Measurements from ENCODE around the gene CASP2. TPM values are rescaled to one million over a fixed set of nuclear protein-coding genes. Genes with fewer than 3 reads are reported as not detected.

The CASP2 gene
- total RNA-seq, 1 experiment from 2014 or later = 64.1 TPM

DNA sequence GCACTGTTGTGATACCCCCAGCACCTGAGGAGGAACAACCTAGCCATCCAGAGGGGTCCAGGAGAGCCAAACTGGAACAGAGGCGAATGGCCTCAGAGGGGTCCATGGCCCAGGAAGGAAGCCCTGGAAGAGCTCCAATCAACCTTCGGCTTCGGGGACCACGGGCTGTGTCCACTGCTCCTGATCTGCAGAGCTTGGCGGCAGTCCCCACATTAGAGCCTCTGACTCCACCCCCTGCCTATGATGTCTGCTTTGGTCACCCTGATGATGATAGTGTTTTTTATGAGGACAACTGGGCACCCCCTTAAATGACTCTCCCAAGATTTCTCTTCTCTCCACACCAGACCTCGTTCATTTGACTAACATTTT lies 1.6 kb upstream of the CASP2 start:
- BruUV-seq (replicated peaks) = no TSS peak
- no peaks in the 10 kb centered on the region for H4K20me1 ChIP-seq (ENCODE audit: insufficient read depth)
- no peak overlapping the region for H3K27ac ChIP-seq (ENCODE audit: low read depth, low read length)
- peaks cover 4% of the 10 kb centered on the region in 2 experiments; a peak in 2 of 4 replicates for H3K36me3 ChIP-seq (ENCODE audit: control insufficient read depth in 1 of 2, insufficient read depth in 2 of 2, low read length in 2 of 2)
- H3K9ac ChIP-seq (ENCODE audit: low read length) = no peak overlapping the region
- ChIA-PET CTCF (no interaction called here), POLR2A (no interaction called here), RAD21 (ENCODE audit: low non-redundant PET in 1 of 2, low total read pairs in 2 of 2, uncharacterized antibody in 2 of 2, unreplicated experiment in 2 of 2) (no interaction called here)
- no peaks in the 10 kb centered on the region for H3K27me3 ChIP-seq (ENCODE audit: insufficient read depth, low read length)
- ATAC-seq = no peak
- H3K4me2 ChIP-seq (ENCODE audit: low read length) = no peak overlapping the region
- peaks cover 33% of the 10 kb centered on the region for H3K79me2 ChIP-seq (ENCODE audit: insufficient read depth, low read length)
- H3K4me3 ChIP-seq (replicated peaks in 1 of 2; ENCODE audit: low read depth in 1 of 2, low read length in 2 of 2) = no peak overlapping the region
- H3K9me2 ChIP-seq (ENCODE audit: insufficient read depth) = no peaks in the 10 kb centered on the region
- intact Hi-C loops (cut with micrococcal nuclease) = no loop called here
- no peak overlapping the region for H2AFZ ChIP-seq (ENCODE audit: low read depth, low read length, poor library complexity, severe bottlenecking)
- TF ChIP-seq EZH2 (IDR thresholded peaks at IDR 0.05) = no peak
- peaks cover 27 to 57% of the 10 kb centered on the region in 2 experiments for H3K4me1 ChIP-seq (ENCODE audit: control insufficient read depth in 1 of 2, insufficient read depth in 2 of 2, low read length in 2 of 2)
- no peaks in the 10 kb centered on the region; a peak in 1 of 4 replicates for H3K9me3 ChIP-seq (ENCODE audit: control insufficient read depth in 1 of 2, insufficient read depth in 1 of 2, low read depth in 1 of 2, low read length in 2 of 2)
- DNase-seq (ENCODE audit: low read depth, low spot score) = no peak

DNA sequence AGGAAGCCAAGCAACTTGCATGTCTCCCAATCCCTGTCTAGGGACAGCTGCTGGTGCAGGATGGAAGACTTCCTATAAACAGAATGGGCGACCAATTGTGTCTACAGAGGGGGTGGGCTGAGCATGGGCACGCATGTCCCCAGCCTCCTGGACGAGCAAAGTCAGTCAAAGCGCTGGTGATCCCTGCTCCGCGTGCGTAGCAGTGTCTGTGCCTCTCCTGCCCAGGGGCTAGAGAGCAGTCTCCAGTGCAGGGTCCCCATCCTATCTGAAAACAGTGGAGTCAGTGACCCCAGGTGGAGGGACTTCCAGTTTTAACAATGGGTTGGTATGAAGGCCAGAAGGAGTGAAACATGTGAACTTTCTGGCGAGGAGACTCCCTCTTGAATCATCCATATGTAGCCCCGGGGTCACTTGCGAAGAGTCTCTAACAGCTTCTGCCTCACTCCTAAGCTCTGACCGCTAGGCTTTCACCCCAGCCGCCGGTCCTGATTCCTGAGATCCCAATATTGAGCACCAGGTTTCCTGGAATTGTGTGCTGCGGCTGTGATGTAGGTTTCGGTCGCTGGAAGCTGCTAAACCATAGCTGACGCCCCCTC lies 714 bp upstream of the CASP2 start:
- peak overlapping the region; percentile 82 for H3K4me2 ChIP-seq (ENCODE audit: low read length)
- H3K27ac ChIP-seq (ENCODE audit: low read depth, low read length) = peak overlapping the region; percentile 50; the same call in 1 of the 2 replicates
- no peak overlapping the region for H3K4me3 ChIP-seq (replicated peaks in 1 of 2; ENCODE audit: low read depth in 1 of 2, low read length in 2 of 2)
- ChIA-PET CTCF (interaction anchor here (0.6 to 1.0 kb wide), 4 partner anchors 10 to 93 kb away, joined by 3 to 4 read pairs (median 3); no protein-coding TSS in a partner anchor), POLR2A (interaction anchor here (1.0 kb wide), 2 partner anchors 8 to 14 kb away, joined by 3 read pairs; no protein-coding TSS in a partner anchor), RAD21 (ENCODE audit: low non-redundant PET in 1 of 2, low total read pairs in 2 of 2, uncharacterized antibody in 2 of 2, unreplicated experiment in 2 of 2) (no interaction called here)
- ATAC-seq (no peak), DNase-seq (ENCODE audit: low read depth, low spot score) (no peak)
- peaks cover 11 to 12% of the 10 kb centered on the region in 2 experiments; a peak in 3 of 4 replicates for H3K36me3 ChIP-seq (ENCODE audit: control insufficient read depth in 1 of 2, insufficient read depth in 2 of 2, low read length in 2 of 2)
- peak overlapping the region; percentile 26 for H3K9ac ChIP-seq (ENCODE audit: low read length)
- TSS peak; percentile 79 for BruUV-seq (replicated peaks)
- H3K9me3 ChIP-seq (ENCODE audit: control insufficient read depth in 1 of 2, insufficient read depth in 1 of 2, low read depth in 1 of 2, low read length in 2 of 2) = no peaks in the 10 kb centered on the region; a peak in 1 of 4 replicates
- intact Hi-C loops (cut with micrococcal nuclease) = no loop called here
- TF ChIP-seq, protein P1, sequence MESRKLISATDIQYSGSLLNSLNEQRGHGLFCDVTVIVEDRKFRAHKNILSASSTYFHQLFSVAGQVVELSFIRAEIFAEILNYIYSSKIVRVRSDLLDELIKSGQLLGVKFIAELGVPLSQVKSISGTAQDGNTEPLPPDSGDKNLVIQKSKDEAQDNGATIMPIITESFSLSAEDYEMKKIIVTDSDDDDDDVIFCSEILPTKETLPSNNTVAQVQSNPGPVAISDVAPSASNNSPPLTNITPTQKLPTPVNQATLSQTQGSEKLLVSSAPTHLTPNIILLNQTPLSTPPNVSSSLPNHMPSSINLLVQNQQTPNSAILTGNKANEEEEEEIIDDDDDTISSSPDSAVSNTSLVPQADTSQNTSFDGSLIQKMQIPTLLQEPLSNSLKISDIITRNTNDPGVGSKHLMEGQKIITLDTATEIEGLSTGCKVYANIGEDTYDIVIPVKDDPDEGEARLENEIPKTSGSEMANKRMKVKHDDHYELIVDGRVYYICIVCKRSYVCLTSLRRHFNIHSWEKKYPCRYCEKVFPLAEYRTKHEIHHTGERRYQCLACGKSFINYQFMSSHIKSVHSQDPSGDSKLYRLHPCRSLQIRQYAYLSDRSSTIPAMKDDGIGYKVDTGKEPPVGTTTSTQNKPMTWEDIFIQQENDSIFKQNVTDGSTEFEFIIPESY (IDR thresholded peaks at IDR 0.05; ENCODE audit: extremely low read depth, insufficient replicate concordance, low read length) = no peak
- TF ChIP-seq, protein P2, sequence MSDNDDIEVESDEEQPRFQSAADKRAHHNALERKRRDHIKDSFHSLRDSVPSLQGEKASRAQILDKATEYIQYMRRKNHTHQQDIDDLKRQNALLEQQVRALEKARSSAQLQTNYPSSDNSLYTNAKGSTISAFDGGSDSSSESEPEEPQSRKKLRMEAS (IDR thresholded peaks at IDR 0.05) = no peak
- TF ChIP-seq EZH2phosphoT487 (IDR thresholded peaks at IDR 0.05; ENCODE audit: borderline replicate concordance) = no peak
- H3K79me2 ChIP-seq (ENCODE audit: insufficient read depth, low read length) = peaks cover 40% of the 10 kb centered on the region
- no peaks in the 10 kb centered on the region for H4K20me1 ChIP-seq (ENCODE audit: insufficient read depth)
- H2AFZ ChIP-seq (ENCODE audit: low read depth, low read length, poor library complexity, severe bottlenecking) = no peak overlapping the region
- peaks cover 27 to 57% of the 10 kb centered on the region in 2 experiments for H3K4me1 ChIP-seq (ENCODE audit: control insufficient read depth in 1 of 2, insufficient read depth in 2 of 2, low read length in 2 of 2)
- H3K27me3 ChIP-seq (ENCODE audit: insufficient read depth, low read length) = no peaks in the 10 kb centered on the region
- no peaks in the 10 kb centered on the region for H3K9me2 ChIP-seq (ENCODE audit: insufficient read depth)

Measured in HCT116 (cell line).